Hepatocyte (in vitro differentiated cells): Measurements from ENCODE around the gene SGMS1.

Experiments
- EZH2 ChIP-seq: fragments of 200-600 bp; sonication (generic); IDR thresholded peaks from 2 replicates; pipeline ENCODE4 v1.6.1; 2016; ENCODE audit warnings: antibody characterized with exemption, mild to moderate bottlenecking, borderline replicate concordance
- EZH2phosphoT487 ChIP-seq: fragments of 200-600 bp; sonication (generic); IDR thresholded peaks from one replicate; pipeline ENCODE4 v1.6.1; 2018; ENCODE audit warnings: antibody characterized with exemption, mild to moderate bottlenecking, low read depth, moderate library complexity; ENCODE audit not compliant: unreplicated experiment, severe bottlenecking
- TF ChIP-seq, protein P1 (sequence below): fragments of 200-600 bp; sonication (generic); IDR thresholded peaks from 2 replicates; pipeline ENCODE4 v1.5.1; 2016; ENCODE audit warnings: antibody characterized with exemption, mild to moderate bottlenecking; ENCODE audit not compliant: poor library complexity

DNA sequence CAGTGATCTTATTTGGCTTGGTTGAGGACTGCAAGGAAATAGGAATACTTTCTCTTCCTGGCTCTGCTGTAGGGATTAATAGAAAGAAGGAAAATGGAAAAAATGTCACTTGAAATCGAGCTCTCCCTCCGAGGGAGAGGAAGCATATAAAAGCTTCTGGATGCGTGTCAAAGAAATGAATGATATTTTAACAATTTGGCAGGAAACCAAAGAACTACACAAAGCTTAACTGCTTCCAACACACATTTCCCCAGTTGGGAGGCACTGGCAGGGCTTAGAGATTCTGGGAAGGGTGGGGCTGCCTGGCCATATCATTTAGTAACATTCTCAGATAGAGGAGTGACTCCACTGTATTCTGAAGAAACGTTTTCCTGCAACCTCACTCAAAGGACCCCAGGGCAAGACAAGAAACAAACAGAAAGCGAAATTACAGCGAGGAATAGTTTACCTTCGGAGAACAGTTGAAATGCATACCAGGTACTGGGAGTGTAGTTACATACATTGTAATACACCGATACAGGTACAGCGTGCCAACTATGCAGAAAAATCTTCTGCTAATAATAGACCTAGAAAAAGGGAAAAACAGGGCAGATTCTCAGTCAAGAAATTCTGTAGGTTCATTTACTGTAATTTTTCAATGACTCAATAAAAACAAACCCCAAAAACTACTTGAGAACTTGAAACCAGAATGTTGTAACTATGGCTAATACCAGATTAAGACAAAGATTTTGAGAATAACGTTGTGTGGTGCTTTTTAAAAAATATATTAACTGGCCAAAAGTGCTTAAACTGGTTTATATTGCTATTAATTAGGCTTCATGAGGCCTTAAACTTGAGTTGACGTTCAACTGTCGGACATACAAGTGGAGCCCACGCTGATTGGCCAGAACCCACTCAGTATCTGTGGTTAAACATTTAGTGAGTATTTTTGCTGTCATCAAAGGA, 296.7 kb downstream of the SGMS1 start:
- TF ChIP-seq, protein P1, sequence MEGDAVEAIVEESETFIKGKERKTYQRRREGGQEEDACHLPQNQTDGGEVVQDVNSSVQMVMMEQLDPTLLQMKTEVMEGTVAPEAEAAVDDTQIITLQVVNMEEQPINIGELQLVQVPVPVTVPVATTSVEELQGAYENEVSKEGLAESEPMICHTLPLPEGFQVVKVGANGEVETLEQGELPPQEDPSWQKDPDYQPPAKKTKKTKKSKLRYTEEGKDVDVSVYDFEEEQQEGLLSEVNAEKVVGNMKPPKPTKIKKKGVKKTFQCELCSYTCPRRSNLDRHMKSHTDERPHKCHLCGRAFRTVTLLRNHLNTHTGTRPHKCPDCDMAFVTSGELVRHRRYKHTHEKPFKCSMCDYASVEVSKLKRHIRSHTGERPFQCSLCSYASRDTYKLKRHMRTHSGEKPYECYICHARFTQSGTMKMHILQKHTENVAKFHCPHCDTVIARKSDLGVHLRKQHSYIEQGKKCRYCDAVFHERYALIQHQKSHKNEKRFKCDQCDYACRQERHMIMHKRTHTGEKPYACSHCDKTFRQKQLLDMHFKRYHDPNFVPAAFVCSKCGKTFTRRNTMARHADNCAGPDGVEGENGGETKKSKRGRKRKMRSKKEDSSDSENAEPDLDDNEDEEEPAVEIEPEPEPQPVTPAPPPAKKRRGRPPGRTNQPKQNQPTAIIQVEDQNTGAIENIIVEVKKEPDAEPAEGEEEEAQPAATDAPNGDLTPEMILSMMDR = no peak
- no peak for TF ChIP-seq EZH2phosphoT487
- TF ChIP-seq EZH2 = no peak
